Upper lobe of left lung (tissue), 6 donors: ENCODE results near the gene OTOG. TPM values are rescaled to one million over a fixed set of nuclear protein-coding genes. Genes with fewer than 3 reads are reported as not detected.

Experiments
- ATAC-seq, 2 donors: fragments of 200-7000 bp; cut with Tn5 transposase; one replicate each; pipeline ENCODE4 v1.9.1; 2022; ENCODE audit warnings: mild to moderate bottlenecking in 2 of 2, moderate library complexity in 2 of 2; ENCODE audit not compliant: low FRiP score in 2 of 2
- DNase-seq, 2 donors: peaks; one replicate each; pipeline ENCODE4 v3.0.0-alpha.2; 2019 to 2020
- H3K27ac ChIP-seq, 4 donors: fragments of 200-600 bp; sonication (generic); one replicate each; pipeline ENCODE4 v1.5.1; 2016 to 2019
- H3K27me3 ChIP-seq, 4 donors: fragments of 200-600 bp; sonication (generic); one replicate each; pipeline ENCODE4 v1.5.1; 2017 to 2019
- H3K36me3 ChIP-seq, 4 donors: fragments of 200-600 bp; sonication (generic); one replicate each; pipeline ENCODE4 v1.5.1; 2016 to 2019
- H3K4me1 ChIP-seq, 4 donors: fragments of 200-600 bp; sonication (generic); one replicate each; pipeline ENCODE4 v1.5.1; 2018 to 2019
- H3K4me3 ChIP-seq, 4 donors: fragments of 200-600 bp; sonication (generic); one replicate each; pipeline ENCODE4 v1.5.1; 2017 to 2019; ENCODE audit warnings: mild to moderate bottlenecking in 2 of 4, moderate library complexity in 1 of 4
- H3K9me3 ChIP-seq, 4 donors: fragments of 200-600 bp; sonication (generic); one replicate each; pipeline ENCODE4 v1.5.1; 2018 to 2019
- CTCF ChIP-seq, 6 experiments: fragments of 450-650 bp in 4 of 6; fragments of 200-600 bp in 2 of 6; sonication (generic) in 2 of 6; IDR thresholded peaks; one replicate each; pipeline ENCODE4 v1.5.1; 2016 to 2019; ENCODE audit warnings: antibody characterized with exemption in 6 of 6
- EP300 ChIP-seq, 4 donors: sonication (generic); formaldehyde crosslinking; IDR thresholded peaks; one replicate each; pipeline ENCODE4 v1.5.1; 2017; ENCODE audit warnings: antibody characterized with exemption in 4 of 4, control low read depth in 2 of 4
- POLR2A ChIP-seq, 4 donors: fragments of 450-650 bp; IDR thresholded peaks; one replicate each; pipeline ENCODE4 v1.5.1; 2016 to 2017; ENCODE audit warnings: antibody characterized with exemption in 4 of 4, mild to moderate bottlenecking in 2 of 4
- POLR2AphosphoS5 ChIP-seq, 2 donors: sonication (generic); formaldehyde crosslinking; IDR thresholded peaks; one replicate each; pipeline ENCODE4 v1.5.1; 2017; ENCODE audit warnings: antibody characterized with exemption in 2 of 2
- WGBS, 2 donors: methylation state at CpG; one replicate each; pipeline ENCODE4 v1.1.5; 2017 to 2018; 5-methylcytosine and 5-hydroxymethylcytosine counted together
- total RNA-seq, 6 donors: library from RNA; depleted of rRNA in 4 of 6; stranded (reverse); fragments of >200 nt in 4 of 6; gene quantifications; one replicate each; pipeline versions ENCODE4 v1.1.0 to v1.2.1, GENCODE V29; 2016 to 2021
- donor health status: DM: no; HTN: no; CAD: no; lungs with moderate emphysema.
- donor health status: DM: no; HTN: yes; CAD: no; lungs with severe emphysema.

The OTOG gene
- total RNA-seq, 6 donors from 2014 or later: not detected

GRCh38 chr11:17635551-17635938 is 88.5 kb downstream of the OTOG start:
- 82 to 85% methylated on average over 4 to 9 of the region's 9 CpGs for WGBS, 2 donors
- no peaks in the 10 kb centered on the region for H3K9me3 ChIP-seq
- H3K4me3 ChIP-seq: no peak overlapping the region
- ATAC-seq (no peak), DNase-seq (peak in 1 of 2 donors; percentile 44)
- no peaks in the 10 kb centered on the region for H3K27me3 ChIP-seq
- TF ChIP-seq POLR2AphosphoS5 (IDR thresholded peaks at IDR 0.05) (no peak), EP300 (IDR thresholded peaks at IDR 0.05) (no peak), CTCF (IDR thresholded peaks at IDR 0.05) (no peak), POLR2A (IDR thresholded peaks at IDR 0.05) (no peak)
- no peak overlapping the region for H3K27ac ChIP-seq
- no peaks in the 10 kb centered on the region for H3K4me1 ChIP-seq
- H3K36me3 ChIP-seq: no peaks in the 10 kb centered on the region

GRCh38 chr11:17636721-17637120 is 89.7 kb downstream of the OTOG start:
- ATAC-seq: no peak
- H3K27me3 ChIP-seq: no peaks in the 10 kb centered on the region
- DNase-seq: no peak
- no peaks in the 10 kb centered on the region for H3K4me1 ChIP-seq
- WGBS, 2 donors: 74 to 87% methylated on average over 5 of the region's 5 CpGs
- no peaks in the 10 kb centered on the region for H3K36me3 ChIP-seq
- no peak overlapping the region for H3K27ac ChIP-seq
- no peak for TF ChIP-seq CTCF (IDR thresholded peaks at IDR 0.05)
- TF ChIP-seq POLR2AphosphoS5 (IDR thresholded peaks at IDR 0.05): no peak
- TF ChIP-seq EP300 (IDR thresholded peaks at IDR 0.05): no peak
- TF ChIP-seq POLR2A (IDR thresholded peaks at IDR 0.05): no peak
- H3K9me3 ChIP-seq: no peaks in the 10 kb centered on the region
- no peak overlapping the region for H3K4me3 ChIP-seq

GRCh38 chr11:17637901-17638300 is 90.8 kb downstream of the OTOG start:
- no peak overlapping the region for H3K27ac ChIP-seq
- H3K4me3 ChIP-seq: no peak overlapping the region
- no peaks in the 10 kb centered on the region for H3K36me3 ChIP-seq
- H3K4me1 ChIP-seq: no peaks in the 10 kb centered on the region
- H3K9me3 ChIP-seq: no peaks in the 10 kb centered on the region
- H3K27me3 ChIP-seq: no peaks in the 10 kb centered on the region
- ATAC-seq: no peak
- 71 to 75% methylated on average over 4 of the region's 4 CpGs for WGBS, 2 donors
- TF ChIP-seq POLR2A (IDR thresholded peaks at IDR 0.05) (no peak), CTCF (IDR thresholded peaks at IDR 0.05) (no peak), EP300 (IDR thresholded peaks at IDR 0.05) (no peak)
- no peak for DNase-seq

- WGBS, 2 donors: 84 to 86% methylated on average over 9 of the region's 9 CpGs
- H3K27ac ChIP-seq: no peak overlapping the region
- TF ChIP-seq POLR2AphosphoS5 (IDR thresholded peaks at IDR 0.05): no peak
- no peak overlapping the region for H3K4me3 ChIP-seq
- no peaks in the 10 kb centered on the region for H3K27me3 ChIP-seq
- H3K4me1 ChIP-seq: no peaks in the 10 kb centered on the region
- no peaks in the 10 kb centered on the region for H3K9me3 ChIP-seq
- H3K36me3 ChIP-seq: no peaks in the 10 kb centered on the region
- ATAC-seq (no peak), DNase-seq (peak in 1 of 2 donors; percentile 38)
These were observed 91.3 kb downstream of the OTOG start for GRCh38 chr11:17638311-17638710.

DNA sequence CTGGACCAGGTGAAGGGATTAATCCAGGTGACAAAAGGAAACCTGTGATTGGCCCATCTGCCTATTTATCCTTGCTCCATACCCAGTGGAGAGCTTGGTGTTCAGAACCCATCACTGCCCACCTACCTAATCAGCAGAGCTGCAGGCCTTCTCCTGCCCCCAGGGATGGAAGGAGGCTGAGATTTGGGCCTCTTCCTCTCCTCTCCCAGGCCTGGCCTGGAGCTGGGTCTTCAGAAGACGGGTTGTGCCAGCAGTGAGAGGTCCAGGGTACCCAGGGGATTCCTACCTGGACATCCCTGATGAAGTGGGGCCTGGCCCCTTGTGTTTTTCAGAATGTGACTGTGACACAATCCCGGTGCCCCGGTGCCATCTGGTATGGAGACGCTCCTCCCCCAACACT is 92.0 kb downstream of the OTOG start:
- no peak overlapping the region for H3K27ac ChIP-seq
- WGBS, 2 donors: 76 to 92% methylated on average over 4 of the region's 4 CpGs
- H3K27me3 ChIP-seq: no peaks in the 10 kb centered on the region
- TF ChIP-seq EP300 (IDR thresholded peaks at IDR 0.05) (no peak), POLR2A (IDR thresholded peaks at IDR 0.05) (no peak), POLR2AphosphoS5 (IDR thresholded peaks at IDR 0.05) (no peak), CTCF (IDR thresholded peaks at IDR 0.05) (no peak)
- H3K4me3 ChIP-seq: no peak overlapping the region
- H3K9me3 ChIP-seq: no peaks in the 10 kb centered on the region
- no peaks in the 10 kb centered on the region for H3K4me1 ChIP-seq
- DNase-seq (no peak), ATAC-seq (no peak)
- H3K36me3 ChIP-seq: no peaks in the 10 kb centered on the region
